HUES6 (cell line): Measurements from ENCODE around the gene RIMS1.

ENCODE experiments used
- H3K27ac ChIP-seq: 2 replicates; pipeline ENCODE4 v1.7.0; 2013; ENCODE audit warnings: low read depth, mild to moderate bottlenecking, low read length, inconsistent platforms
- H3K27me3 ChIP-seq: 2 replicates; pipeline ENCODE4 v1.6.1; 2013; ENCODE audit warnings: low read length; ENCODE audit not compliant: control insufficient read depth, insufficient read depth
- H3K36me3 ChIP-seq: 2 replicates; pipeline ENCODE4 v1.6.1; 2013; ENCODE audit warnings: low read length; ENCODE audit not compliant: control insufficient read depth, insufficient read depth
- H3K4me1 ChIP-seq: 2 replicates; pipeline ENCODE4 v1.6.1; 2013; ENCODE audit warnings: low read length; ENCODE audit not compliant: control insufficient read depth, insufficient read depth
- H3K4me3 ChIP-seq: 2 replicates; pipeline ENCODE4 v1.5.1; 2013; ENCODE audit warnings: low read depth, low read length
- H3K9ac ChIP-seq: one replicate; pipeline ENCODE4 v1.6.1; 2013; ENCODE audit warnings: mild to moderate bottlenecking, low read length
- H3K9me3 ChIP-seq: 2 replicates; pipeline ENCODE4 v1.6.1; 2013; ENCODE audit warnings: low read depth, low read length; ENCODE audit not compliant: control insufficient read depth, insufficient read depth

RIMS1 gene

DNA sequence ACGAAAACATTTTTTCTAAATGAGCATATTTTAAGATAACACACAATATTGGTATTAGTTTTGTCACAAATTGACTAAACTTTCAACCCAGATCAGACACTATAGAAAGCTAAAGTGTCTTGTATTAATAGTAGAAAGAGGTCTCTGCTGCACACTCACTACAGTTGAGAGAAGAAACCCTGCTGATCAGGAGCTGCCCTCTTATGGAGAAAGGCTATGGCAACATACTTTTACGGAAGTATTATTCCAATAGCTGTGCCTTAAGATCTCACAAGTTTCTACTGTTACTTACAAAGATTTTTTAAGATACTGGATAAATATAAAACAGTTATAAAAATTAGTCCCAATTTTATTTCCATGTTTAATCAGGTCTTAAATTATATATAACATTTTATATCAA, 155.7 kb downstream of the RIMS1 start:
- no peak overlapping the region for H3K9ac ChIP-seq
- H3K27me3 ChIP-seq, result no peaks in the 10 kb centered on the region
- no peaks in the 10 kb centered on the region for H3K9me3 ChIP-seq
- H3K36me3 ChIP-seq, result no peaks in the 10 kb centered on the region
- no peak overlapping the region for H3K27ac ChIP-seq
- H3K4me1 ChIP-seq, result no peaks in the 10 kb centered on the region
- H3K4me3 ChIP-seq, result no peak overlapping the region

DNA sequence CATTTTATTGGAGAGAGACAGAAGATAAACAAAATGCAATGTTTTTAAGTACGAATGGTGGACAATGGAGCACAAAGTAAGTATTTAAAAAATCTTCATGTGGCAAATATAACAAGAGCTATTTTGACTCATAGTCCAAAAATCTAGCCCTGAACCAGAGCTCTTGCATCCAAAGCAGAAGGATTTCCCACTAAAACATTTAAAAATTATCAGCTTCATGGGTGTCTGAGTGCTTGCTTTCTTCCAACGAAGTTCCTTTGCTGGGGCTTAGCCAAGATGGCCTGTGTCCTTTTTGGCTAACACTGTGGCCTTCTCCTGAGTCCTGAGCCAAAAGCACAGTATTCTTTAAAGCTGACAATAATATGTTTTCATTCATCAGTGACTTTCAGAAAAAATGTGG, 161.7 kb downstream of the RIMS1 start:
- Histone ChIP-seq H3K9me3 (no peaks in the 10 kb centered on the region), H3K36me3 (no peaks in the 10 kb centered on the region), H3K4me3 (no peak overlapping the region), H3K4me1 (no peaks in the 10 kb centered on the region), H3K27me3 (no peaks in the 10 kb centered on the region), H3K9ac (no peak overlapping the region), H3K27ac (no peak overlapping the region)

DNA sequence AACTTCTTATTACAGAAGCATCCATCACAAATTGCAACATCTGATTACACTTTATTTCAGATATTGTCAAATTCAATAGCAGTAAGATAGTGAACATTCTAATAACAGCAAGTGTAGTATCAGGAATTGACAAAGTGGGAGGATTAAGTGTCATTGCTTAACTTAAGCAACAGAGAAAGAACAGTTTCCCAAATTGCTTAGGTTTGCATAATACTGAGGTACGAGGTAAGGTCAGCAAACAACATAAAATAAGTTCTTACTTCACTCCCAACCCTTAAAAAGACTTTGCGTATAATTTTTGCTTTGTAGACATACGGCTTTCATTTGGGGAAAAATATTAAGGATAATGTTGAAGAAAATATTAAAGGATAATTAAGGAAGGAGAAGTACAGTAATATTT, 163.0 kb downstream of the RIMS1 start:
- Histone ChIP-seq H3K36me3 (no peaks in the 10 kb centered on the region), H3K9me3 (no peaks in the 10 kb centered on the region), H3K27me3 (no peaks in the 10 kb centered on the region), H3K9ac (no peak overlapping the region), H3K4me3 (no peak overlapping the region), H3K27ac (no peak overlapping the region), H3K4me1 (no peaks in the 10 kb centered on the region)

DNA sequence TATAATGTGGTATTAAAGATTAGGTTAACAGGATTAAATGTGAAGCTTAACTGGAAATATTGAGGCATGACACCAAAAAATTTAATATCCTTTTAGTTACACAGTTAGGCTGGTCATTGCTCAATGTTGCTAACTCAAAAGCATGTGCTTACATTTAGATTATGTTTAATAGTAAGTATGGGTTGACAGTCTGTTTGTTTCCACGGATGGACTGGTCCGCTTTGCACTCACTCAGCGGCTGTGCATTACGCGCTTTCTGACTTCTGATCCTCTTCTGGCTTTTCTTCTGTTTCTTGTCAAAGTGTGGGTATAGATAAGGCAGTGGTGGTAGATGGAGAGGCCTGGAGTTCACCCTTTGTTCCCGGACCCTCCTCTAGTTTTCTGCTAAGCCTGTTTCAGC, 174.9 kb downstream of the RIMS1 start:
- no peaks in the 10 kb centered on the region for H3K36me3 ChIP-seq
- H3K4me1 ChIP-seq, result no peaks in the 10 kb centered on the region

DNA sequence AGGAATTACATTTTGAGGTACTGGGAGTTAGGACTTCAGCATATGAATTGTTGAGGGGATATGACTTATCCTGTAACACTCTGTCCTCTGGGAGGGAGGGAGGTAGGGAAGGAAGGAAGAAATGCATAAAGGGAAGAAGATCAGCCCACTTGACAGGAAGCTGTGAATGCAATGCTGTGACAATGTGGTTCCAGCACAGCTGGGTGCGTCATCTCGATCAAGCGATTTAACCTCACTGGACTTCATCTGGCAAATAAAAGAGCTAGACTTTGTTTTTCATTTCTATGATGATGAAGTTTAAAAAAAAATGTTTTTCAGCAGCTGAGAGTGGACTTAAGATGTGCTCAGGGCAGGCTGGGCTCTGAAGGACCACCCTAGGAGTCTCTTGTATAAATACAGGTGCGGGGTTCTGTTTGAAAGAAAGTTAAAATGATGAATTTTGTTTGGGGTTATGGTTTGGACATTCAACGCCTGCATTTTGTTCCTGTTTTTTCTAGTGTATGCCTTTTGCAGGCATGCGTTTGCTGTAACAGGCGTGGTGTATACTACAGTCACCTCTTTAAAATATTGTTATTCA, 178.1 kb downstream of the RIMS1 start:
- no peaks in the 10 kb centered on the region for H3K4me1 ChIP-seq
- no peak overlapping the region for H3K9ac ChIP-seq
- H3K9me3 ChIP-seq, result no peaks in the 10 kb centered on the region
- no peak overlapping the region for H3K27ac ChIP-seq
- H3K4me3 ChIP-seq, result no peak overlapping the region
- H3K27me3 ChIP-seq, result no peaks in the 10 kb centered on the region
- no peaks in the 10 kb centered on the region for H3K36me3 ChIP-seq

More for the DNA sequence above, 174.9 kb downstream of the RIMS1 start:
- H3K27ac ChIP-seq, result no peak overlapping the region
- no peaks in the 10 kb centered on the region for H3K9me3 ChIP-seq
- no peaks in the 10 kb centered on the region for H3K27me3 ChIP-seq
- H3K9ac ChIP-seq, result no peak overlapping the region
- no peak overlapping the region for H3K4me3 ChIP-seq

DNA sequence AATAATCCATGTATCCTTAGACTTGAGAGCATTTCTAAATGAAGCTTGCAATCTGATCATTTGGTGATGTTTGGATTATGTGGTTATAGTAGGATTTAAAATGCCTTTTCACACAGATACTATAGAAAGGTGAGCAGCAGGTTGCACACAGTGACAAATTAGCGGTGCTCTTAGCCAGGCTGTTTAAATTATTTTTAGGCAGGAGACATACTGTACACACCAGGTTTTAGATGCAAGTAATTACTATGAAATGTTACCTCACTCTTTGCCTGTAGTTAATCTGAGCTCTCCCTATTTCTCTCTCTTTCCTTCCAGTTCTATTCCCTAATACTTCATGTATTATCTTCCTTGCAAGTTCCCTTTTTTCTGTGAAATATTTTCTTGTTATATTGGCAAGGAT, 191.7 kb downstream of the RIMS1 start:
- peaks cover 10% of the 10 kb centered on the region; the same call in 1 of the 2 replicates for H3K4me1 ChIP-seq
- H3K27me3 ChIP-seq, result no peaks in the 10 kb centered on the region
- H3K4me3 ChIP-seq, result no peak overlapping the region
- H3K36me3 ChIP-seq, result no peaks in the 10 kb centered on the region
- no peak overlapping the region for H3K9ac ChIP-seq
- no peaks in the 10 kb centered on the region for H3K9me3 ChIP-seq
- no peak overlapping the region for H3K27ac ChIP-seq

DNA sequence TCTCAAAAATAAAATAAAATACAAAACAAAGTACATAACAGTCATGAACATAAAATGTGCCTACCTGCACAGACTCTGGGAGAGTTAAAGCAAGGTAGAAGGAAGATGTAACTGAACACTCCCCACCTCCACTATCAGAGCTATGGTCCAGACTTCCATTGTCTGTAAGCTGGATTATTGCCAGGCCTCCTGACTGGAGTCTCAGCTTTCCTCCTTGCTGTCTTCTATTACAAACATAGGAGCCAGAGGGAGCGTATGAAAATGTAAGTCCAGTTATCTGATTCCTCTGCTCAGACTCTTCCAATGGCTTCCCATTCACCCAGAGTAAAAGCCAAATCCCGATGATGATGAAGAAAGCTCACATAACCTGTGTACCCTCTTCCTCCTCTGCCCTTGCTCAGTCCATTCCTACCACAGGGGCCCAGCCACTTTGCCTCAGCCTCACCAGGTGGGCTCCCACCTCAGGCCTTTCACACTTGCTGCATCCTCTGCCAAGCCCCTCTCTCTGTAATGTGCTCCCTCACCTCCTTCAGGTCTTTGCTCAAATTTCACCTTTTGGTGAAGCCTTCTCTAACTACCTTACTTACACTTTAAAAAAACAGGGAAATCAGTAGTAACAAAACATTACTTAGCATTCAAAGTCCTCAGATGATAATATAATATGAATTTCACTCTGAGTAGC, 194.1 kb downstream of the RIMS1 start:
- Histone ChIP-seq H3K9me3 (no peaks in the 10 kb centered on the region), H3K36me3 (no peaks in the 10 kb centered on the region), H3K4me3 (no peak overlapping the region), H3K27me3 (no peaks in the 10 kb centered on the region), H3K9ac (no peak overlapping the region), H3K27ac (no peak overlapping the region), H3K4me1 (peaks cover 13% of the 10 kb centered on the region; the same call in 1 of the 2 replicates)

DNA sequence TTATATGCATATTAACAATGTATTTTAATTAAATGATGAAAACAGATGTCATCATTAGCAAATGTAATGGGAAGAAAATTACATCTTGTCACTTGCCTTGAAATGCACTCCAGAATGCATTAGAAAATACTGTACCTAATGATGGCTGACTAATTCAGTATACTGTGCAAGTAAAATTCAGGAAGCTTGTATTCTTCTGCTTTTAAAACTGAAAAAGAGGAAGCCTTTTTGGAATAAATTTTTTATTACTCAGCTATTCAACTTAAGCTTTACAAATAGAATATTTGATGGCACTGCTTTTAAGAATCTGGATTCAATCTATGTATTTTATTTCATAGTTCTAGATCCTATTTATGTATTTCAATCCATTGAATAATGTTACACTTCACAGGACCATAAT, 195.5 kb downstream of the RIMS1 start:
- H3K4me1 ChIP-seq, result peaks cover 16% of the 10 kb centered on the region; the same call in 1 of the 2 replicates
- no peak overlapping the region for H3K9ac ChIP-seq
- no peak overlapping the region for H3K4me3 ChIP-seq
- no peaks in the 10 kb centered on the region for H3K9me3 ChIP-seq
- no peaks in the 10 kb centered on the region for H3K36me3 ChIP-seq
- no peak overlapping the region for H3K27ac ChIP-seq
- H3K27me3 ChIP-seq, result no peaks in the 10 kb centered on the region

DNA sequence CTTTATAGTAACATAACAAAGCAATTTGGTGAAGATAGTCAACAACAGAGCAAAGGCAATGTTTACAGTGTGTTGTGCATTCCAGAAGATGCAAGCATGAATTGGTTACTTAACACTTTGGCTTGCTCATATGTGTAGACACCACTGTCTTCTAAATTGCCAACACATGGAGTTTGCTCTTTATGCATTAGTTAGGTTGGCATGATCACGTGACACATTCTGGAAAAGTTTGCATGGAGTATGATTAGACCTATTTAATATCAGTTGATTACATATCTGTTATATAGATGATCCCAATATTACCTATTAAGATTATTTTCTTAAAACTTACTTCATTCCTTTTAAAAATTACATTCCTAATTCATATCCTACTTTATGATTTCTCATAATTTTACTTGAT, 197.6 kb downstream of the RIMS1 start:
- Histone ChIP-seq H3K9ac (no peak overlapping the region), H3K36me3 (no peaks in the 10 kb centered on the region), H3K9me3 (no peaks in the 10 kb centered on the region), H3K4me1 (peaks cover 16% of the 10 kb centered on the region; the same call in 1 of the 2 replicates), H3K27me3 (no peaks in the 10 kb centered on the region), H3K27ac (no peak overlapping the region), H3K4me3 (no peak overlapping the region)

DNA sequence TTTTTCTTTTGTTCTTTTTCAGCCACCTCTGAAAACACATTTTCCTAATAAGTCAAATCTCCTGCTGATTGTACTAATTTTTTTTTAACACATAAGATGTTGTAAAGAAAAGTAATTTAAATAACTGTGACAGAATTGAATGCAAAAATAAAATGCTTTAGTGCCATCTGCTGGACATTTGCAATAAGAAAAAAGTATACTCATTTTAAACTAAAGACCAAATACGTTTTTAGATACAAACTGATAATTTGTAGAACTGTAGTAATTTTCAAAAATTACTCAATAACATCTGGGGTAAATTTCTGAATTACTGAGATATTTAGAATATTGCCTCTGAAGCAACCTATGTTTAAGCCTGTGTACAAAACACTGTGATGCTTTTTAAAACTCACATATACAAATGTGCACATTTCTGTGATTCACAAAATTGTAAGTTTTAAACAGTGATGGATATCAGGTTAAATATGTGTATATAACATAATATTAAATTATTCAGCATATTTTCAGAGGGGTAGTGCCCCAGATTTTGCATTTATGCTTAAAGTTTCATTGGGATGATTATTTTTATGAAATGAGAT, 198.7 kb downstream of the RIMS1 start:
- Histone ChIP-seq H3K9ac (no peak overlapping the region), H3K27ac (no peak overlapping the region), H3K4me3 (no peak overlapping the region), H3K27me3 (no peaks in the 10 kb centered on the region), H3K36me3 (no peaks in the 10 kb centered on the region), H3K9me3 (no peaks in the 10 kb centered on the region), H3K4me1 (peaks cover 16% of the 10 kb centered on the region; the same call in 1 of the 2 replicates)

DNA sequence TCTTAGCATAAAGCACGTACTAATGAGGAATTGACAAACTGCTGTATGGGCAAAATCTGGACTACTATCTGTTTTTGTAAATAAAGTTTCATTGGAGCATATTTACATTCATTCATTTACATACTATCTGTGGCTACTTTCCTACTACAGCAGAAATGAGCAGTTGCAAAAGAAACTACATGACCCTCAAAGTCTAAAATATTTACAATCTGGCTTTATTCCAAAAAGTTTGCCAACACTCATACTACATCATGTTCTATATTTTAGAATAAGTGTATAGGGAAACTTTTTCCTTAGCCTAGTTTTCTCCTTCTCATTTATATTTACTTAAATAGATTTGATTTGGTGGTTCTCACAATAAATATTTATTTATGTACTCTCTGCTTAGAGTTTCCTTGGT, 208.2 kb downstream of the RIMS1 start:
- Histone ChIP-seq H3K36me3 (no peaks in the 10 kb centered on the region), H3K27ac (no peak overlapping the region), H3K4me3 (no peak overlapping the region), H3K9me3 (no peaks in the 10 kb centered on the region), H3K27me3 (no peaks in the 10 kb centered on the region), H3K4me1 (no peaks in the 10 kb centered on the region), H3K9ac (no peak overlapping the region)
